ENCODE measurements around the gene CDKL4. TPM values are rescaled to one million over a fixed set of nuclear protein-coding genes. Genes with fewer than 3 reads are reported as not detected.
A peak's percentile ranks its signal among the peaks of the same experiment; 100 is the strongest.

CDKL4 gene
- total and polyA plus RNA-seq, 2 donors (not counting 1 experiment from before 2014, with no cell fraction given): 0.18 to 3.0 TPM

DNA sequence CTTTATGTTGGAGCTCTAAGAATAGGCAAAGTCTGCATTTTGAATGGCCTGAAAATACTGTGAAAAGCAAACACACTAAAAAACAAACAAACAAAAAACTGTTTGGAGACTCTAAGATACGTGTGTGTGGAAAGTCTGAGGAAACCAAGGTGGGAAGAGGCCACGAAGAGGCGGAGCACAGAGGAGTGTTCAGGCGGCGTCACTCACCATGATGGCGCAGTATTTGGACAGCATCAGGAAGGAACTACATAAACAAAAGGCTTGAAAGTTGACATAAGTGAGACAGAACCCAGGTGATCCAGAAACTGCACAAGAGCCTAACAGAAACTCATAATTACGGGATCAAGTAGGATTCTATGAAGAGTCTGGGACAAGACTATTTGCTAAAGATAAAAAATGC is 72.1 kb downstream of the CDKL4 start:
- TF ChIP-seq, protein P1, sequence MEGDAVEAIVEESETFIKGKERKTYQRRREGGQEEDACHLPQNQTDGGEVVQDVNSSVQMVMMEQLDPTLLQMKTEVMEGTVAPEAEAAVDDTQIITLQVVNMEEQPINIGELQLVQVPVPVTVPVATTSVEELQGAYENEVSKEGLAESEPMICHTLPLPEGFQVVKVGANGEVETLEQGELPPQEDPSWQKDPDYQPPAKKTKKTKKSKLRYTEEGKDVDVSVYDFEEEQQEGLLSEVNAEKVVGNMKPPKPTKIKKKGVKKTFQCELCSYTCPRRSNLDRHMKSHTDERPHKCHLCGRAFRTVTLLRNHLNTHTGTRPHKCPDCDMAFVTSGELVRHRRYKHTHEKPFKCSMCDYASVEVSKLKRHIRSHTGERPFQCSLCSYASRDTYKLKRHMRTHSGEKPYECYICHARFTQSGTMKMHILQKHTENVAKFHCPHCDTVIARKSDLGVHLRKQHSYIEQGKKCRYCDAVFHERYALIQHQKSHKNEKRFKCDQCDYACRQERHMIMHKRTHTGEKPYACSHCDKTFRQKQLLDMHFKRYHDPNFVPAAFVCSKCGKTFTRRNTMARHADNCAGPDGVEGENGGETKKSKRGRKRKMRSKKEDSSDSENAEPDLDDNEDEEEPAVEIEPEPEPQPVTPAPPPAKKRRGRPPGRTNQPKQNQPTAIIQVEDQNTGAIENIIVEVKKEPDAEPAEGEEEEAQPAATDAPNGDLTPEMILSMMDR (conservative IDR thresholded peaks at IDR 0.05 in 1 of 2, IDR thresholded peaks at IDR 0.05 in 1 of 2; ENCODE audit: low read depth in 1 of 2, low read length in 2 of 2): no peak
- TF ChIP-seq EZH2 (IDR thresholded peaks at IDR 0.05; ENCODE audit: low read length, missing control alignments): no peak
- H3K4me2 ChIP-seq (ENCODE audit: extremely low read depth, insufficient read depth, low read length): no peak overlapping the region

DNA sequence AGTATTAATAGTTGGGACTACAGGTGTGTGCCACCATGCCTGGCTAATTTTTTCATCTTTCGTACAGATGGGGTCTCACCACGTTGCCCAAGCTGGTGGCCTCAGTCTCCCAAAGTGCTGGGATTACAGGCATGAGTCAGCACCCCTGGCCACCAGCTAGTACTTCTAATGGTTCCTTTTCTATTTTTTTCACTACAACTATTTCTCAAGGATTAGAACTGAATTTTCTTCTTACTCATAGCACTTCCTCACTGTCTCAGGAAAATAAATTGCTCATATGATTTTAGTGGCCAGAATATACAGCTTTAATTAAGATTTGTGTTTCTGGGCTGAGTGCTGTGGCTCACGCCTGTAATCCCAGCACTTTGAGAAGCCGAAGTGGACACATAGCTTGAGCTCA is 79.7 kb downstream of the CDKL4 start:
- H2AFZ ChIP-seq (ENCODE audit: low read length): no peak overlapping the region
- no peaks in the 10 kb centered on the region for H4K20me1 ChIP-seq (ENCODE audit: control insufficient read depth, extremely low read depth, insufficient read depth, low read length)
- no peaks in the 10 kb centered on the region for H3K27me3 ChIP-seq (ENCODE audit: control insufficient read depth, insufficient read depth, low read length)
- no peaks in the 10 kb centered on the region for H3K79me2 ChIP-seq (ENCODE audit: control insufficient read depth, insufficient read depth, low read length)
- no peak overlapping the region for H3K27ac ChIP-seq (ENCODE audit: insufficient read depth, low read length)
- H3K9ac ChIP-seq (ENCODE audit: insufficient read depth, low read length): no peak overlapping the region
- TF ChIP-seq, protein P1 (conservative IDR thresholded peaks at IDR 0.05 in 1 of 2, IDR thresholded peaks at IDR 0.05 in 1 of 2; ENCODE audit: low read depth in 1 of 2, low read length in 2 of 2): no peak
- TF ChIP-seq EZH2 (IDR thresholded peaks at IDR 0.05; ENCODE audit: low read length, missing control alignments): no peak
- H3K9me3 ChIP-seq (ENCODE audit: control insufficient read depth, insufficient read depth, low read depth, low read length): no peaks in the 10 kb centered on the region
- no peaks in the 10 kb centered on the region for H3K36me3 ChIP-seq (ENCODE audit: control insufficient read depth, insufficient read depth, low read length)
- DNase-seq (ENCODE audit: low read depth in 2 of 2): no peak
- no peak overlapping the region for H3K4me3 ChIP-seq (replicated peaks in 1 of 4; ENCODE audit: control extremely low read depth in 1 of 4, insufficient read depth in 1 of 4, low read depth in 3 of 4, low read length in 4 of 4)
- H3K4me1 ChIP-seq (ENCODE audit: control insufficient read depth, extremely low read depth, insufficient read depth, low read length): no peaks in the 10 kb centered on the region
- H3K4me2 ChIP-seq (ENCODE audit: extremely low read depth, insufficient read depth, low read length): no peak overlapping the region

More for the DNA sequence above, 72.1 kb downstream of the CDKL4 start:
- H3K4me1 ChIP-seq (ENCODE audit: control insufficient read depth, extremely low read depth, insufficient read depth, low read length): no peaks in the 10 kb centered on the region
- no peaks in the 10 kb centered on the region for H3K27me3 ChIP-seq (ENCODE audit: control insufficient read depth, insufficient read depth, low read length)
- H3K36me3 ChIP-seq (ENCODE audit: control insufficient read depth, insufficient read depth, low read length): no peaks in the 10 kb centered on the region
- no peaks in the 10 kb centered on the region for H4K20me1 ChIP-seq (ENCODE audit: control insufficient read depth, extremely low read depth, insufficient read depth, low read length)
- no peak overlapping the region for H3K27ac ChIP-seq (ENCODE audit: insufficient read depth, low read length)
- H3K79me2 ChIP-seq (ENCODE audit: control insufficient read depth, insufficient read depth, low read length): no peaks in the 10 kb centered on the region
- no peak overlapping the region for H2AFZ ChIP-seq (ENCODE audit: low read length)
- no peak overlapping the region for H3K4me3 ChIP-seq (replicated peaks in 1 of 4; ENCODE audit: control extremely low read depth in 1 of 4, insufficient read depth in 1 of 4, low read depth in 3 of 4, low read length in 4 of 4)
- DNase-seq (ENCODE audit: low read depth in 2 of 2): no peak
- H3K9ac ChIP-seq (ENCODE audit: insufficient read depth, low read length): no peak overlapping the region
- H3K9me3 ChIP-seq (ENCODE audit: control insufficient read depth, insufficient read depth, low read depth, low read length): no peaks in the 10 kb centered on the region

DNA sequence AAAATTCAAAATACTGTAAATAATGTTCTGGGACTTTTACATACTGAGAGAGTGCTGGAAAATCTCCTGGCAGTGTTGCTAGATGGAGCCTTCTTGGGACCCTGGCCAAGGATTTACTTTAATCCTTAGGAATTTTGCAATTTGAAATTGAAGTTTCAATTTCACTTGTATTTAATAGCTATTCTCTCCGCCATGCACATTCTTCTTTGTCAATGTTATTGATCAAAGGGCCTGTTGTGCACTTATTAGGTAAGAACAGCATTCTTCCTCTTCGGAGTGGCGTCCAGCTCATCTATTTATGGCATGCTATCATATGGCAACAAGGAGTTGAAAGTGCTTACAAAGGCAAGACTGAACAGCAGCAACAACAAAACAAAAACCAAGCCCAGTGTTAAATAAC is 82.8 kb downstream of the CDKL4 start:
- Histone ChIP-seq H3K27me3 (ENCODE audit: control insufficient read depth, insufficient read depth, low read length) (no peaks in the 10 kb centered on the region), H3K9me3 (ENCODE audit: control insufficient read depth, insufficient read depth, low read depth, low read length) (no peaks in the 10 kb centered on the region), H3K27ac (ENCODE audit: insufficient read depth, low read length) (no peak overlapping the region), H3K9ac (ENCODE audit: insufficient read depth, low read length) (no peak overlapping the region), H4K20me1 (ENCODE audit: control insufficient read depth, extremely low read depth, insufficient read depth, low read length) (no peaks in the 10 kb centered on the region), H3K36me3 (ENCODE audit: control insufficient read depth, insufficient read depth, low read length) (no peaks in the 10 kb centered on the region), H2AFZ (ENCODE audit: low read length) (no peak overlapping the region), H3K79me2 (ENCODE audit: control insufficient read depth, insufficient read depth, low read length) (no peaks in the 10 kb centered on the region), H3K4me1 (ENCODE audit: control insufficient read depth, extremely low read depth, insufficient read depth, low read length) (no peaks in the 10 kb centered on the region), H3K4me3 (replicated peaks in 1 of 4; ENCODE audit: control extremely low read depth in 1 of 4, insufficient read depth in 1 of 4, low read depth in 3 of 4, low read length in 4 of 4) (peak overlapping the region in 1 of 4 experiments; percentile 25), H3K4me2 (ENCODE audit: extremely low read depth, insufficient read depth, low read length) (peak overlapping the region; percentile 25)
- no peak for TF ChIP-seq EZH2 (IDR thresholded peaks at IDR 0.05; ENCODE audit: low read length, missing control alignments)
- TF ChIP-seq, protein P1 (conservative IDR thresholded peaks at IDR 0.05 in 1 of 2, IDR thresholded peaks at IDR 0.05 in 1 of 2; ENCODE audit: low read depth in 1 of 2, low read length in 2 of 2): no peak
- peak; percentile 38 to 60 for DNase-seq (ENCODE audit: low read depth in 2 of 2)
